Lower leg skin (tissue), 4 donors: Measurements from ENCODE around the gene DSG1. TPM values are rescaled to one million over a fixed set of nuclear protein-coding genes. Genes with fewer than 3 reads are reported as not detected.

Source experiments
- DNase-seq, 2 donors: peaks; one replicate each; pipeline ENCODE4 v3.0.0-alpha.2; 2019; ENCODE audit warnings: low spot score in 2 of 2
- H3K4me3 ChIP-seq: fragments of 200-600 bp; sonication (generic); 2 replicates; pipeline ENCODE4 v1.5.1; 2017; ENCODE audit warnings: mild to moderate bottlenecking, low read depth; ENCODE audit not compliant: poor library complexity, severe bottlenecking
- POLR2A ChIP-seq, 2 donors: fragments of 450-650 bp; IDR thresholded peaks; one replicate each; pipeline ENCODE4 v1.6.1; 2016 to 2017; ENCODE audit warnings: antibody characterized with exemption in 2 of 2, mild to moderate bottlenecking in 1 of 2, moderate library complexity in 1 of 2
- WGBS, 2 donors: methylation state at CpG; one replicate each; pipeline ENCODE4 v1.1.5; 2018; 5-methylcytosine and 5-hydroxymethylcytosine counted together
- intact Hi-C: fragments of 100-400 bp; cut with DNase I; formaldehyde crosslinking; loops from one replicate; pipeline ENCODE4 v1.15.0; 2023; ENCODE audit warnings: low total_unique reads
- total RNA-seq, 4 donors: library from RNA; depleted of rRNA; stranded (reverse); fragments of >200 nt; gene quantifications; one replicate each; pipeline ENCODE4 v1.1.0, GENCODE V29; 2016
- TF ChIP-seq, protein P1 (sequence below), 3 donors: fragments of 450-650 bp; IDR thresholded peaks; one replicate each; pipeline ENCODE4 v1.5.1; 2016; ENCODE audit warnings: antibody characterized with exemption in 3 of 3, mild to moderate bottlenecking in 3 of 3, moderate library complexity in 2 of 3

The DSG1 gene
- total RNA-seq, 4 donors from 2014 or later: 1,512 to 1,963 (median 1,775) TPM

GRCh38 chr18:31354990-31355389 lies 37.0 kb downstream of the DSG1 start:
- DNase-seq: no peak
- TF ChIP-seq POLR2A (IDR thresholded peaks at IDR 0.05): no peak
- TF ChIP-seq, protein P1, sequence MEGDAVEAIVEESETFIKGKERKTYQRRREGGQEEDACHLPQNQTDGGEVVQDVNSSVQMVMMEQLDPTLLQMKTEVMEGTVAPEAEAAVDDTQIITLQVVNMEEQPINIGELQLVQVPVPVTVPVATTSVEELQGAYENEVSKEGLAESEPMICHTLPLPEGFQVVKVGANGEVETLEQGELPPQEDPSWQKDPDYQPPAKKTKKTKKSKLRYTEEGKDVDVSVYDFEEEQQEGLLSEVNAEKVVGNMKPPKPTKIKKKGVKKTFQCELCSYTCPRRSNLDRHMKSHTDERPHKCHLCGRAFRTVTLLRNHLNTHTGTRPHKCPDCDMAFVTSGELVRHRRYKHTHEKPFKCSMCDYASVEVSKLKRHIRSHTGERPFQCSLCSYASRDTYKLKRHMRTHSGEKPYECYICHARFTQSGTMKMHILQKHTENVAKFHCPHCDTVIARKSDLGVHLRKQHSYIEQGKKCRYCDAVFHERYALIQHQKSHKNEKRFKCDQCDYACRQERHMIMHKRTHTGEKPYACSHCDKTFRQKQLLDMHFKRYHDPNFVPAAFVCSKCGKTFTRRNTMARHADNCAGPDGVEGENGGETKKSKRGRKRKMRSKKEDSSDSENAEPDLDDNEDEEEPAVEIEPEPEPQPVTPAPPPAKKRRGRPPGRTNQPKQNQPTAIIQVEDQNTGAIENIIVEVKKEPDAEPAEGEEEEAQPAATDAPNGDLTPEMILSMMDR (IDR thresholded peaks at IDR 0.05): no peak
- 93 to 96% methylated on average over 8 of the region's 8 CpGs for WGBS, 2 donors
- H3K4me3 ChIP-seq: no peak overlapping the region
- intact Hi-C loops: no loop called here

- 85 to 89% methylated on average over 5 of the region's 5 CpGs for WGBS, 2 donors
- no peak for DNase-seq
- intact Hi-C loops: no loop called here
- TF ChIP-seq POLR2A (IDR thresholded peaks at IDR 0.05): no peak
- TF ChIP-seq, protein P1 (IDR thresholded peaks at IDR 0.05): no peak
- no peak overlapping the region for H3K4me3 ChIP-seq
Measured at GRCh38 chr18:31356025-31356424, 38.1 kb downstream of the DSG1 start.

DNA sequence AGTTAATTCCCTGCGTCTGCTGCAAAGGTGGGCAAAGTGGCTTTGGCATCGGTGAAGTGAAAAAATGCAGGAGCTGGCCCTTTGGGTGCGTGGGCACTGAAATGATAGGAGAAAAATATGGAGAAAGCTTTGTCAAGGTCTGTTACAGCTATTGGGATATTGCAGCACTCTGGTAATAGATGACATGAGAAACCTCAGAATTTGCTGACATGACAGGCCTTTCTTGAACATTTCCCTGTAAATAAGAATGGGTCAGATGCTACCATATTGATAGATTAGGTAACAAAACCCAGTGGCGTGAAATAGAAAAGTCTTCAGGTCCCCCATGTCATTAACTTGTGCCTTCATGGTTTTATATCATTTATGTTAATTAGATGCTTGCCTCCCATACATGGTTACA lies 46.2 kb downstream of the DSG1 start:
- intact Hi-C loops: no loop called here
- no peak overlapping the region for H3K4me3 ChIP-seq
- no peak for TF ChIP-seq POLR2A (IDR thresholded peaks at IDR 0.05)
- TF ChIP-seq, protein P1 (IDR thresholded peaks at IDR 0.05): no peak
- DNase-seq: no peak
- 95 to 96% methylated on average over 4 of the region's 4 CpGs for WGBS, 2 donors

DNA sequence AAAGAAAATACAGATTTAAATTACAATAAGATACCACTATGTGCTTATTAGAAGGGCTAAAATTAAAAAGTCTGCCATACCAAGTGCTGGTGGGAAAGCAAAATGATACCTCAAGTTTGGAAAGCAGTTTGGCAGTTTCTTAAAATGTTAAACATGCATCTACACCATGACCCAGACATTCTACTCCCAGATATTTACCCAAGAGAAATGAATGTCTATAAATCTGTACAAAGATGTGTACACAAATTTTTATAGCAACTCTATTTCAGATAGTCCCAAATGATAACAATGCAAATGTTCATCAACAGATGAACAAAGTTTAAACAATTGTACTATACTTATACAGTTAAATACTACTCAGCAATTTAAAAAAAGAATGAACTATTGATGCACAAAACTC lies 51.5 kb downstream of the DSG1 start:
- DNase-seq: no peak
- intact Hi-C loops: no loop called here
- H3K4me3 ChIP-seq: no peak overlapping the region
- TF ChIP-seq, protein P1 (IDR thresholded peaks at IDR 0.05): no peak
- TF ChIP-seq POLR2A (IDR thresholded peaks at IDR 0.05): no peak

- H3K4me3 ChIP-seq: no peak overlapping the region
- DNase-seq: no peak
- no peak for TF ChIP-seq POLR2A (IDR thresholded peaks at IDR 0.05)
- TF ChIP-seq, protein P1 (IDR thresholded peaks at IDR 0.05): no peak
- intact Hi-C loops: no loop called here
Measured at GRCh38 chr18:31371989-31372388, 54.0 kb downstream of the DSG1 start.

- DNase-seq: no peak
- intact Hi-C loops: no loop called here
- no peak overlapping the region for H3K4me3 ChIP-seq
- WGBS, 2 donors: 78% methylated on average over 4 of the region's 4 CpGs
- no peak for TF ChIP-seq POLR2A (IDR thresholded peaks at IDR 0.05)
- TF ChIP-seq, protein P1 (IDR thresholded peaks at IDR 0.05): no peak
Measured at GRCh38 chr18:31373641-31374040, 55.7 kb downstream of the DSG1 start.
